GM18502 (cell line): Measurements from ENCODE around the gene PCDHA3.
"Not testable (repeated sequence)": the region's sequence is repeated elsewhere in the genome, so short reads cannot be mapped to it uniquely, and the experiment has no call there.

ENCODE experiments used
- ATAC-seq: cut with Tn5 transposase; IDR thresholded peaks from one replicate; pipeline ENCODE4 v1.9.1; 2021; ENCODE audit warnings: mild to moderate bottlenecking; ENCODE audit not compliant: unreplicated experiment, poor library complexity

PCDHA3 gene

DNA sequence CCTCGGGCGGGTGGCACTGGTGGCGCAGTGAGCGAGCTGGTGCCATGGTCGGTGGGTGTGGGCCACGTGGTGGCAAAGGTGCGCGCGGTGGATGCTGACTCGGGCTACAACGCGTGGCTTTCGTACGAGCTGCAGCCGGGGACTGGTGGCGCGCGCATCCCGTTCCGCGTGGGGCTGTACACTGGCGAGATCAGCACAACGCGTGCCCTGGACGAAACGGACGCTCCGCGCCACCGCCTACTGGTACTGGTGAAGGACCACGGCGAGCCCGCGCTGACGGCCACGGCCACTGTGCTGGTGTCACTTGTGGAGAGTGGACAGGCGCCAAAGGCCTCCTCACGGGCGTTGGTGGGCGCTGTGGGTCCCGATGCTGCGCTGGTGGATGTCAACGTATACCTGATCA is 8.0 kb downstream of the PCDHA3 start:
- ATAC-seq: no peak

DNA sequence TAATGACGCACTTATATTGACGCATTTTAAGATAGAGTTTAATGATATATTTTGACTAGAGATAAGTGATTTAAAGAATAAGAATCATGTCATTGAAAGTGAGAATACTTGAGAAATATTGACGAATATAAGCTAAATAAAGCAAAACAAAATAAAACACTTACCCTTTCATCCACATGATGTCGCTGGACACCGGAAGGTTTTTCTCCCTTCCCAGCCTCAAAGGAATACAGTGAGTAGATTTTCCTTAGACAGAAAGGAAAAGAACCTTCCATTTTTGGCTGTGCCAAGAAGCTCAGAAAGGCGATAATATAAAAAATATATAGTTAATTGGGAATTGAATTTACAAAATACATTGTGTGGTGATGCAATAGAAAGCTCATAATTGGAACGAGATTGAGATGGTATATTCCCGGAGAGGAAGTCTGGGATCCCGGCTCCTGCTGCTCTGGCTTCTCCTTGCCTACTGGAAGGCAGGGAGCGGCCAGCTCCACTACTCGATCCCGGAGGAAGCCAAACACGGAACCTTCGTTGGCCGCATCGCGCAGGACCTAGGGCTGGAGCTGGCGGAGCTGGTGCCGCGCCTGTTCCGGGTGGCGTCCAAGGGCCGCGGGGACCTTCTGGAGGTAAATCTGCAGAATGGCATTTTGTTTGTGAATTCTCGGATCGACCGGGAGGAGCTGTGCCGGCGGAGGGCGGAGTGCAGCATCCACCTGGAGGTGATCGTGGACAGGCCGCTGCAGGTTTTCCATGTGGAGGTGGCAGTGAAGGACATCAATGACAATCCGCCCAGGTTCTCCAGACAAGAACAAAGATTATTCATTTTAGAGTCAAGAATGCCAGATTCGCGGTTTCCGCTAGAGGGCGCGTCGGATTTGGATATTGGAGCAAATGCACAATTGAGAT is 20.8 kb downstream of the PCDHA3 start, which contains the start of gene PCDHA5:
Gene PCDHA5, plus strand, starts transcription at position 239 of the 906 bp plus-strand sequence.
- no peak for ATAC-seq

DNA sequence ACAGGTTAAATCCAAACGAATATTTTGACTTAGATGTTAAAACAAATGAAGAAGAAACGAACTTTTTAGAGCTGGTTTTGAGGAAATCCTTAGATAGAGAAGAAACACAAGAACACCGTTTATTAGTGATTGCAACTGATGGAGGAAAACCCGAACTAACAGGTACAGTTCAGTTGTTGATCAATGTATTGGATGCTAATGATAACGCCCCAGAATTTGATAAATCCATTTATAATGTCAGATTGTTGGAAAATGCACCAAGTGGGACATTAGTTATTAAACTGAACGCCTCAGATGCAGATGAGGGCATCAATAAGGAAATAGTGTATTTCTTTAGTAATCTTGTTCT is 21.4 kb downstream of the PCDHA3 start:
- no peak for ATAC-seq

DNA sequence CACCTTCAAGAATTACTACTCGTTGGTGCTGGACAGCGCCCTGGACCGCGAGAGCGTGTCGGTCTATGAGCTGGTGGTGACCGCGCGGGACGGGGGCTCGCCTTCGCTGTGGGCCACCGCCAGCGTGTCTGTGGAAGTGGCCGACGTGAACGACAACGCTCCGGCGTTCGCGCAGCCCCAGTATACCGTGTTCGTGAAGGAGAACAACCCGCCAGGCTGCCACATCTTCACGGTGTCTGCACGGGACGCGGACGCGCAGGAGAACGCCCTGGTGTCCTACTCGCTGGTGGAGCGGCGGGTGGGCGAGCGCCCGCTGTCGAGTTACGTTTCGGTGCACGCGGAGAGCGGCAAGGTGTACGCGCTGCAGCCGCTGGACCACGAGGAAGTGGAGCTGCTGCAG is 22.1 kb downstream of the PCDHA3 start:
- ATAC-seq: not testable (repeated sequence)

DNA sequence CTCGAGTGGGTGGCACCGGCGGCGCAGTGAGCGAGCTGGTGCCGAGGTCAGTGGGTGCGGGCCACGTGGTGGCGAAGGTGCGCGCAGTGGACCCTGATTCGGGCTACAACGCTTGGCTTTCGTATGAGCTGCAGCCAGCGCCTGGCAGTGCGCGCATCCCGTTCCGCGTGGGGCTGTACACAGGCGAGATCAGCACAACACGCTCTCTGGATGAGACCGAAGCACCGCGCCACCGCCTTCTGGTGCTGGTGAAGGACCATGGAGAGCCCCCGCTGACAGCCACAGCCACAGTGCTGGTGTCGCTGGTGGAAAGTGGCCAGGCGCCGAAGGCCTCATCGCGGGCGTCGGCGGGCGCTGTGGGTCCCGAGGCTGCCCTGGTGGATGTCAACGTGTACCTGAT is 22.6 kb downstream of the PCDHA3 start:
- ATAC-seq: no peak

DNA sequence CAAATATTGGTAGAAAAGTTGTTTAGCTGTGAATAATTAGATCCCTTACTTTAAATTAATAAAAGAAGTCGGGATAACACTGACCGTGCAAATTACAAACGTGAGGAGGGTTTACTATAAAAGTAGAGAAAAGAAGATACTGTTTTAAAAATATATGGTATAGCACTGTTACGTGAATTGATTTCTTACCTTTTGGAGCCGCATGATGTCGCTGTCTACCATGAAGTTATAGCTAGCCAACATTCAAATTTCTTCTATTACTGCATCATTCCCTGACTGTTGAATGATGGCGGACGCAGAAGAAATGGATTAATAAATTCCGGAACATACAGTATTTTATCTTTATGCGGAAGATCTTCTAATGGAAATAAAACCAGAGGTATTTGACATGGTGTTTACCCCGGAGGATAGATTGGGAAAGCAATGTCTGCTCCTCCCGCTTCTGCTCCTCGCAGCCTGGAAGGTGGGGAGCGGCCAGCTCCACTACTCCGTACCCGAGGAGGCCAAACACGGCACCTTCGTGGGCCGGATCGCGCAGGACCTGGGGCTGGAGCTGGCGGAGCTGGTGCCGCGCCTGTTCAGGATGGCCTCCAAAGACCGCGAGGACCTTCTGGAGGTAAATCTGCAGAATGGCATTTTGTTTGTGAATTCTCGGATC is 27.0 kb downstream of the PCDHA3 start, which contains the start of gene PCDHA6:
Gene PCDHA6, plus strand, starts transcription at position 257 of the 658 bp plus-strand sequence. Its CDS starts 132 bp downstream, at position 389.
- ATAC-seq: no peak

DNA sequence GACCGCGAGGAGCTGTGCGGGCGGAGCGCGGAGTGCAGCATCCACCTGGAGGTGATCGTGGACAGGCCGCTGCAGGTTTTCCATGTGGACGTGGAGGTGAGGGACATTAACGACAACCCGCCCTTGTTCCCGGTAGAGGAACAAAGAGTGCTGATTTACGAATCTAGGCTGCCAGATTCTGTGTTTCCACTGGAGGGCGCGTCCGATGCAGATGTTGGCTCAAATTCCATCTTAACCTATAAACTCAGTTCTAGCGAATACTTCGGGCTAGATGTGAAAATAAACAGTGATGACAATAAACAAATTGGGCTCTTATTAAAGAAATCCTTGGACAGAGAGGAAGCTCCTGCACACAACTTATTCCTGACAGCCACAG is 27.5 kb downstream of the PCDHA3 start:
- no peak for ATAC-seq

DNA sequence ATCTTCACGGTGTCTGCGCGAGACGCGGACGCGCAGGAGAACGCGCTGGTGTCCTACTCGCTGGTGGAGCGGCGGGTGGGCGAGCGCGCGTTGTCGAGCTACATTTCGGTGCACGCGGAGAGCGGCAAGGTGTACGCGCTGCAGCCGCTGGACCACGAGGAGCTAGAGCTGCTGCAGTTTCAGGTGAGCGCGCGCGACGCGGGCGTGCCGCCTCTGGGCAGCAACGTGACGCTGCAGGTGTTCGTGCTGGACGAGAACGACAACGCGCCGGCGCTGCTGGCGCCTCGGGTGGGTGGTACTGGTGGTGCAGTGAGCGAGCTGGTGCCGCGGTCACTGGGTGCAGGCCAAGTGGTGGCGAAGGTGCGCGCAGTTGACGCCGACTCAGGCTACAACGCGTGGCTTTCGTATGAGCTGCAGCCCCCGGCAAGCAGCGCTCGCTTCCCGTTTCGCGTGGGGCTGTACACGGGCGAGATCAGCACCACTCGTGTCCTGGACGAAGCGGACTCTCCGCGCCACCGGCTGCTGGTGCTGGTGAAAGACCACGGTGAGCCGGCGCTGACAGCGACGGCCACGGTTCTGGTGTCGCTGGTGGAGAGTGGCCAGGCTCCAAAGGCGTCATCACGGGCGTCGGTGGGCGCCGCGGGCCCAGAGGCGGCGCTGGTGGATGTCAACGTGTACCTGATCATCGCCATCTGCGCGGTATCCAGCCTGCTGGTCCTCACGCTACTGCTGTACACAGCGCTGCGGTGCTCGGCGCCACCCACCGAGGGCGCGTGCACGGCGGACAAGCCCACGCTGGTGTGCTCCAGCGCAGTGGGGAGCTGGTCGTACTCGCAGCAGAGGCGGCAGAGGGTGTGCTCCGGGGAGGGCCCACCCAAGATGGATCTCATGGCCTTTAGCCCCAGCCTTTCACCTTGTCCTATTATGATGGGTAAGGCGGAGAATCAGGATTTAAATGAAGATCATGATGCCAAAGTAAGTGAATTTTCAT is 28.9 kb downstream of the PCDHA3 start:
- ATAC-seq: not testable (repeated sequence)

DNA sequence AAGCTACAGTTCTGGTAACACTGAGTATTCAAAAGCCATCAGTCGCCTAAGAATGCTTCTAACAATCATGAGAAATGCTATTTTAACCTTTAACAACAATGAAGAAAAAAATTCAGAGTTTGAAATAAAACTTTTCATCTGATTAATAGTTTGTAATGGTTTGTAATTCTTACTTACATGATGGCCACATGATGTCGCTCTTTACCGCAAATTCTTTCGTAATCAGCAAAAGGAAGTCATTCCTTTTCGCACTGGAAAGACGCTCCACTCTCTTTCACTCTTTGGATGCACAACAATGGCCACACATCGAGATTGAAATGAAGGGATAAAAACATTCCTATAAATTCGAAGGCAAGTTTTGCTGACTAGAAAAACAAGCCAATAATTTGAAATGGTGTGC is 33.1 kb downstream of the PCDHA3 start, which contains the start of gene PCDHA7:
Gene PCDHA7, plus strand, starts transcription at position 277 of the 400 bp plus-strand sequence. Its CDS starts 115 bp downstream, at position 392.
- no peak for ATAC-seq

DNA sequence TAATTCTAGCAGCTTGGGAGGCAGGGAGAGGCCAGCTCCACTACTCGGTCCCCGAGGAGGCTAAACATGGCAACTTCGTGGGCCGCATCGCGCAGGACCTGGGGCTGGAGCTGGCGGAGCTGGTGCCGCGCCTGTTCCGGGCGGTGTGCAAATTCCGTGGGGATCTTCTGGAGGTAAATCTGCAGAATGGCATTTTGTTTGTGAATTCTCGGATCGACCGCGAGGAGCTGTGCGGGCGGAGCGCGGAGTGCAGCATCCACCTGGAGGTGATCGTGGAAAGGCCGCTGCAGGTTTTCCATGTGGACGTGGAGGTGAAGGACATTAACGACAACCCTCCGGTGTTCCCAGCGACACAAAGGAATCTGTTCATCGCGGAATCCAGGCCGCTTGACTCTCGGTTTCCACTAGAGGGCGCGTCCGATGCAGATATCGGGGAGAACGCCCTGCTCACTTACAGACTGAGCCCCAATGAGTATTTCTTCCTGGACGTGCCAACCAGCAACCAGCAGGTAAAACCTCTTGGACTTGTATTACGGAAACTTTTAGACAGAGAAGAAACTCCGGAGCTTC is 33.7 kb downstream of the PCDHA3 start:
- ATAC-seq: not testable (repeated sequence)

DNA sequence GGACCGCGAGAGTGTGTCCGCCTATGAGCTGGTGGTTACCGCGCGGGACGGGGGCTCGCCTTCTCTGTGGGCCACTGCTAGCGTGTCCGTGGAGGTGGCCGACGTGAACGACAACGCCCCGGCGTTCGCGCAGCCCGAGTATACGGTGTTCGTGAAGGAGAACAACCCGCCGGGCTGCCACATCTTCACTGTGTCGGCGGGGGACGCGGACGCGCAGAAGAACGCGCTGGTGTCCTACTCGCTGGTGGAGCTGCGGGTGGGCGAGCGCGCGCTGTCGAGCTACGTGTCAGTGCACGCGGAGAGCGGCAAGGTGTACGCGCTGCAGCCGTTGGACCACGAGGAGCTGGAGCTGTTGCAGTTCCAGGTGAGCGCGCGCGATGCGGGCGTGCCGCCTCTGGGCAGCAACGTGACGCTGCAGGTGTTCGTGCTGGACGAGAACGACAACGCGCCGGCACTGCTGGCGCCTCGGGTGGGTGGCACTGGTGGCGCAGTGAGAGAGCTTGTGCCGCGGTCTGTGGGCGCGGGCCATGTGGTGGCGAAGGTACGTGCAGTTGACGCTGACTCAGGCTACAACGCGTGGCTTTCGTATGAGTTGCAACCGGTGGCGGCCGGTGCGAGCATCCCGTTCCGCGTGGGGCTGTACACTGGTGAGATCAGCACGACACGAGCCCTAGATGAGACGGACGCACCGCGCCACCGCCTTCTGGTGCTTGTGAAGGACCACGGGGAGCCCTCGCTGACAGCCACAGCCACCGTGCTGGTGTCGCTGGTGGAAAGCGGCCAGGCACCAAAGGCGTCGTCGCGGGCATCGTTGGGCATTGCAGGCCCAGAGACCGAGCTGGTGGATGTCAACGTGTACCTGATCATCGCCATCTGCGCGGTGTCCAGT is 35.0 kb downstream of the PCDHA3 start:
- no peak for ATAC-seq

DNA sequence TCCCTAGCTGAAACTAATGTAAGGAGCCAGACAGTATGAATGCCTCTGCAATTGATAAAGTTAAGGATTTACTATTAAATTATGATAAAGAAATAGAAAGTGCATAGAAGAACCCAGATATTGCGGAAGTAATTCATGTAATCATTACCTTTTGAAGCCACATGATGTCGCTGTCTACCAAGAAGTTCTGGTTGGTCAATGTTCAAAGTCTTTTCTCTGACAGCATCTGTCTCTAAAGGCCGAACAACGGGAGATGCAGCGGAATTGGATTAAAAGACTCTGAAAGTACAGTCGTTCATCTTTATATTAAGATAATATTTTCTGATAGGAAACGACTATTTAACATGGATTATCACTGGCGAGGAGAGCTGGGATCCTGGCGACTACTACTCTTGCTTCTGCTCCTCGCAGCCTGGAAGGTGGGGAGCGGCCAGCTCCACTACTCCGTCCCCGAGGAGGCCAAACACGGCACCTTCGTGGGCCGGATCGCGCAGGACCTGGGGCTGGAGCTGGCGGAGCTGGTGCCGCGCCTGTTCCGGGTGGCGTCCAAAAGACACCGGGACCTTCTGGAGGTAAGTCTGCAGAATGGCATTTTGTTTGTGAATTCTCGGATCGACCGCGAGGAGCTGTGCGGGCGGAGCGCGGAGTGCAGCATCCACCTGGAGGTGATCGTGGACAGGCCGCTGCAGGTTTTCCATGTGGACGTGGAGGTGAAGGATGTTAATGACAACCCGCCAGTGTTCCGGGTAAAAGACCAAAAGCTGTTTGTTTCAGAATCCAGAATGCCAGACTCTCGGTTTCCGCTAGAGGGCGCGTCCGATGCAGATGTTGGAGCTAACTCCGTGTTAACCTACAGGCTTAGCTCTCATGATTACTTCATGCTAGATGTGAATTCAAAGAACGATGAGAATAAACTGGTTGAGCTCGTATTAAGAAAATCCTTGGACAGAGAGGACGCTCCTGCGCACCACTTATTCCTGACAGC is 40.4 kb downstream of the PCDHA3 start, which contains the start of gene PCDHA8:
Gene PCDHA8, plus strand, starts transcription at position 210 of the 985 bp plus-strand sequence. Its CDS starts 135 bp downstream, at position 345.
- no peak for ATAC-seq

DNA sequence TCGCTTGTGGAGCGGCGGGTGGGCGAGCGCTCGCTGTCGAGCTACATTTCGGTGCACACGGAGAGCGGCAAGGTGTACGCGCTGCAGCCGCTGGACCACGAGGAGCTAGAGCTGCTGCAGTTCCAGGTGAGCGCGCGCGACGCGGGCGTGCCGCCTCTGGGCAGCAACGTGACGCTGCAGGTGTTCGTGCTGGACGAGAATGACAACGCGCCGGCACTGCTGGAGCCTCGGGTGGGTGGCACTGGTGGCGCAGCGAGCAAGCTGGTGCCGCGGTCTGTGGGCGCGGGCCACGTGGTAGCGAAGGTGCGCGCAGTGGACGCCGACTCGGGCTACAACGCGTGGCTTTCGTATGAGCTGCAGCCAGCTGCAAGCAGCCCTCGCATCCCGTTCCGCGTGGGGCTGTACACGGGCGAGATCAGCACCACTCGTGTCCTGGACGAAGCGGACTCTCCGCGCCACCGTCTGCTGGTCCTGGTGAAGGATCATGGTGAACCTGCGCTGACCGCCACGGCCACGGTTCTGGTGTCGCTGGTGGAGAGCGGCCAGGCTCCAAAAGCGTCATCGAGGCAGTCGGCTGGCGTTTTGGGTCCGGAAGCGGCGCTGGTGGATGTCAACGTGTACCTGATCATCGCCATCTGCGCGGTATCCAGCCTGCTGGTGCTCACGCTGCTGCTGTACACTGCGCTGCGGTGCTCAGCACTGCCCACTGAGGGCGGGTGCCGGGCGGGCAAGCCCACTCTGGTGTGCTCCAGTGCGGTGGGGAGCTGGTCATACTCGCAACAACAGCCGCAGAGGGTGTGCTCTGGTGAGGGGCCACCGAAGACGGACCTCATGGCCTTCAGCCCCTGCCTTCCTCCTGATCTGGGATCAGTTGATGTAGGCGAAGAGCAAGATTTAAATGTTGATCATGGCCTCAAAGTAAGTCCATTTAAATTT is 42.2 kb downstream of the PCDHA3 start:
- ATAC-seq: no peak

DNA sequence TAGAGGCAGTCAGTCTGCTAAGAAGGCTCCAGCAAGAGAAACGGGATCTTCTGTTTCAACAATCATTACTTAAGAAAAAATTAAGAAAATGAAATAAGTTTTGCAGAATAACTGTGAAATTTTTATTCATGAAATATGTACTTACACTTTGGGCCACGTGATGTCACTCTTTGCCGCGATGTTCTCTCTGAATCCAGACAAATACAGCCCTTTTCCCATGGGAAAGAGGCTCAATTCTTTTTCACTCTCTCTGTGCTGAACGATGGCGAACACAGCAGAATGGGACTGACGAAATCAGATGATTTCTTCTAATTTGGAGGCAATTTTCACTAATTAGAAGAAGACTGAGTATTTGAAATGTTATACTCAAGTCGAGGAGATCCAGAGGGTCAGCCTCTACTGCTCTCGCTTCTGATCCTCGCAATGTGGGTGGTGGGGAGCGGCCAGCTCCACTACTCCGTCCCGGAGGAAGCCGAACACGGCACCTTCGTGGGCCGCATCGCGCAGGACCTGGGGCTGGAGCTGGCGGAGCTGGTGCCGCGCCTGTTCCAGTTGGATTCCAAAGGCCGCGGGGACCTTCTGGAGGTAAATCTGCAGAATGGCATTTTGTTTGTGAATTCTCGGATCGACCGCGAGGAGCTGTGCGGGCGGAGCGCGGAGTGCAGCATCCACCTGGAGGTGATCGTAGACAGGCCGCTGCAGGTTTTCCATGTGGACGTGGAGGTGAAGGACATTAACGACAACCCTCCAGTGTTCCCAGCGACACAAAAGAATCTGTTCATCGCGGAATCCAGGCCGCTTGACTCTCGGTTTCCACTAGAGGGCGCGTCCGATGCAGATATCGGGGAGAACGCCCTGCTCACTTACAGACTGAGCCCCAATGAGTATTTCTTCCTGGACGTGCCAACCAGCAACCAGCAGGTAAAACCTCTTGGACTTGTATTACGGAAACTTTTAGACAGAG is 47.6 kb downstream of the PCDHA3 start, which contains the start of gene PCDHA9:
Gene PCDHA9, plus strand, starts transcription at position 244 of the 964 bp plus-strand sequence. Its CDS starts 114 bp downstream, at position 358.
- not testable (repeated sequence) for ATAC-seq
